Fibroblast of gingiva (primary cell): ENCODE results near the gene MZT2B.
"Not testable (repeated sequence)": the region's sequence is repeated elsewhere in the genome, so short reads cannot be mapped to it uniquely, and the experiment has no call there.

ENCODE experiments used
- DNase-seq: peaks from one replicate; pipeline ENCODE4 v3.0.0-alpha.2; 2011; ENCODE audit warnings: low read depth

MZT2B gene

GRCh38 chr2:130180404-130181324 is 1.4 kb upstream of the MZT2B start:
- DNase-seq, result not testable (repeated sequence)

- DNase-seq, result peak; percentile 94
Measured at GRCh38 chr2:130181325-130181879, 660 bp upstream of the MZT2B start, which contains the start of gene SMPD4. TSS of gene SMPD4 (minus strand) at chr2:130181602. CDS start at chr2:130176592, 5,010 bp downstream.

GRCh38 chr2:130182826-130183511 is 907 bp downstream of the MZT2B start:
- not testable (repeated sequence) for DNase-seq

- peak; percentile 21 for DNase-seq
Measured at GRCh38 chr2:130183512-130184373, 1.7 kb downstream of the MZT2B start.

- DNase-seq, result no peak
Measured at GRCh38 chr2:130185436-130185835, 3.4 kb downstream of the MZT2B start.

- no peak for DNase-seq
Measured at GRCh38 chr2:130185896-130186295, 3.8 kb downstream of the MZT2B start.

GRCh38 chr2:130186391-130186790 is 4.3 kb downstream of the MZT2B start:
- no peak for DNase-seq

GRCh38 chr2:130187268-130187667 is 5.2 kb downstream of the MZT2B start:
- DNase-seq, result no peak

GRCh38 chr2:130187859-130188792 is 6.1 kb downstream of the MZT2B start:
- not testable (repeated sequence) for DNase-seq

GRCh38 chr2:130188958-130189357 is 6.9 kb downstream of the MZT2B start:
- not testable (repeated sequence) for DNase-seq

- DNase-seq, result no peak
Measured at GRCh38 chr2:130190237-130190636, 8.2 kb downstream of the MZT2B start.

- not testable (repeated sequence) for DNase-seq
Measured at GRCh38 chr2:130191319-130191718, 9.3 kb downstream of the MZT2B start.

- not testable (repeated sequence) for DNase-seq
Measured at GRCh38 chr2:130192451-130192850, 10.4 kb downstream of the MZT2B start.

GRCh38 chr2:130193824-130194223 is 11.8 kb downstream of the MZT2B start:
- DNase-seq, result not testable (repeated sequence)

- not testable (repeated sequence) for DNase-seq
Measured at GRCh38 chr2:130195089-130195635, 13.1 kb downstream of the MZT2B start.

GRCh38 chr2:130196052-130196451 is 14.0 kb downstream of the MZT2B start:
- not testable (repeated sequence) for DNase-seq

GRCh38 chr2:130198343-130198742 is 16.3 kb downstream of the MZT2B start, which contains the start of gene TUBA3E:
TSS of gene TUBA3E (minus strand) at chr2:130198439. CDS start at chr2:130198360, 79 bp downstream.
- DNase-seq, result no peak

GRCh38 chr2:130202518-130202917 is 20.5 kb downstream of the MZT2B start:
- DNase-seq, result not testable (repeated sequence)

GRCh38 chr2:130203150-130203549 is 21.1 kb downstream of the MZT2B start:
- DNase-seq, result not testable (repeated sequence)

GRCh38 chr2:130207051-130207450 is 25.0 kb downstream of the MZT2B start:
- not testable (repeated sequence) for DNase-seq
